Breast epithelium (tissue), 4 donors: ENCODE measurements around the gene KCNQ2. TPM values are rescaled to one million over a fixed set of nuclear protein-coding genes. Genes with fewer than 3 reads are reported as not detected.

ENCODE experiments used
- DNase-seq, 2 donors: peaks; one replicate each; pipeline ENCODE4 v3.0.0-alpha.2; 2019; ENCODE audit warnings: low spot score in 2 of 2
- H3K27ac ChIP-seq, 2 donors: fragments of 200-600 bp; sonication (generic) in 1 of 2; one replicate each; pipeline ENCODE4 v1.5.1; 2016 to 2019; ENCODE audit warnings: mild to moderate bottlenecking in 1 of 2
- H3K27me3 ChIP-seq, 2 donors: fragments of 200-600 bp; sonication (generic) in 1 of 2; one replicate each; pipeline versions ENCODE4 v1.5.1 to v1.6.0; 2017 to 2019; ENCODE audit warnings: control low read depth in 1 of 2, mild to moderate bottlenecking in 1 of 2
- H3K36me3 ChIP-seq: fragments of 200-600 bp; one replicate; pipeline ENCODE4 v1.5.1; 2019
- H3K4me1 ChIP-seq, 2 donors: fragments of 200-600 bp; sonication (generic); one replicate each; pipeline ENCODE4 v1.5.1; 2016 to 2019; ENCODE audit warnings: control low read depth in 1 of 2
- H3K4me3 ChIP-seq, 3 donors: fragments of 200-600 bp; sonication (generic); 1 replicate in 2 of 3; 2 replicates in 1 of 3; pipeline ENCODE4 v1.5.1; 2016 to 2019; ENCODE audit warnings: mild to moderate bottlenecking in 3 of 3, moderate library complexity in 2 of 3
- H3K9me3 ChIP-seq, 2 donors: fragments of 200-600 bp; sonication (generic) in 1 of 2; one replicate each; pipeline ENCODE4 v1.5.1; 2016 to 2019; ENCODE audit warnings: control low read depth in 1 of 2
- CTCF ChIP-seq, 3 donors: fragments of 450-650 bp; IDR thresholded peaks; one replicate each; pipeline ENCODE4 v1.5.1; 2016 to 2017; ENCODE audit warnings: antibody characterized with exemption in 3 of 3, mild to moderate bottlenecking in 3 of 3, moderate library complexity in 3 of 3
- POLR2A ChIP-seq: fragments of 450-650 bp; IDR thresholded peaks from one replicate; pipeline ENCODE4 v1.6.1; 2016; ENCODE audit warnings: antibody characterized with exemption, mild to moderate bottlenecking, moderate library complexity
- POLR2AphosphoS5 ChIP-seq, 3 donors: sonication (generic); formaldehyde crosslinking; IDR thresholded peaks; one replicate each; pipeline ENCODE4 v1.6.1; 2017; ENCODE audit warnings: antibody characterized with exemption in 3 of 3
- intact Hi-C: fragments of 100-400 bp; cut with DNase I; formaldehyde crosslinking; loops from one replicate; pipeline ENCODE4 v1.15.1; 2023; ENCODE audit warnings: low total_unique reads
- total RNA-seq, 3 donors: library from RNA; depleted of rRNA; stranded (reverse); fragments of >200 nt; gene quantifications; one replicate each; pipeline ENCODE4 v1.1.0, GENCODE V29; 2016

The KCNQ2 gene
- total RNA-seq, 3 donors from 2014 or later = not detected

- H3K4me3 ChIP-seq = no peak overlapping the region
- peaks cover 0 to 80% of the 10 kb centered on the region in 2 donors for H3K27me3 ChIP-seq
- no peaks in the 10 kb centered on the region for H3K4me1 ChIP-seq
- intact Hi-C loops = no loop called here
- peaks cover 0 to 4% of the 10 kb centered on the region in 2 donors for H3K9me3 ChIP-seq
- TF ChIP-seq CTCF (IDR thresholded peaks at IDR 0.05) = no peak
- TF ChIP-seq POLR2AphosphoS5 (IDR thresholded peaks at IDR 0.05) = no peak
- no peak for TF ChIP-seq POLR2A
- no peaks in the 10 kb centered on the region for H3K36me3 ChIP-seq
- H3K27ac ChIP-seq = no peak overlapping the region
- no peak for DNase-seq
Observed at GRCh38 chr20:63424613-63425012, 47.8 kb downstream of the KCNQ2 start.

DNA sequence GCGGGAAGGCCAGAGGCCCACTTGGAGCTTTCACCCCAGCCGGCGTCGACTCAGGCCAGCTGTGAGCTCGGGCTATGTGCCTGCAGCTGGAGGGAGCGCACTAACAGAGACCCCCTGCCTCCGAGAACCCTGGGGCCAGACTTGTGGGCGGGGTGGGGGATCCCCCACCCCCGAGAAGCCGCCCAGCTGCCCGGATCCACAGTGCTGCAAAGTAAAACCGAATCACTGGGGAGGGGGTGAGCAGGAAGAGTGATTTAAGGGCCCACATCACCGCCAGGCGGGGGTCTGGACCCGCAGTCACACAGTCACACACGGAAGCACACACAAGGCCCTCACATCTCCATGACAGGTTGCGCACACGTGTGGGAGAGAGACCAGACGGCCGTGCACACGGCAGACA lies 48.7 kb downstream of the KCNQ2 start:
- H3K27ac ChIP-seq = no peak overlapping the region
- no peaks in the 10 kb centered on the region for H3K36me3 ChIP-seq
- peaks cover 0 to 4% of the 10 kb centered on the region in 2 donors for H3K9me3 ChIP-seq
- no peaks in the 10 kb centered on the region for H3K4me1 ChIP-seq
- no peak for DNase-seq
- TF ChIP-seq CTCF (IDR thresholded peaks at IDR 0.05) = no peak
- no peak for TF ChIP-seq POLR2AphosphoS5 (IDR thresholded peaks at IDR 0.05)
- TF ChIP-seq POLR2A = no peak
- no peak overlapping the region for H3K4me3 ChIP-seq
- intact Hi-C loops = no loop called here
- H3K27me3 ChIP-seq = peaks cover 0 to 80% of the 10 kb centered on the region in 2 donors

- H3K9me3 ChIP-seq = peaks cover 0 to 4% of the 10 kb centered on the region in 2 donors
- no peaks in the 10 kb centered on the region for H3K4me1 ChIP-seq
- intact Hi-C loops = no loop called here
- H3K4me3 ChIP-seq = no peak overlapping the region
- H3K27ac ChIP-seq = no peak overlapping the region
- no peak for DNase-seq
- no peaks in the 10 kb centered on the region for H3K36me3 ChIP-seq
- H3K27me3 ChIP-seq = peaks cover 0 to 80% of the 10 kb centered on the region in 2 donors
- TF ChIP-seq POLR2A (no peak), CTCF (IDR thresholded peaks at IDR 0.05) (no peak), POLR2AphosphoS5 (IDR thresholded peaks at IDR 0.05) (no peak)
Observed at GRCh38 chr20:63422653-63423052, 49.8 kb downstream of the KCNQ2 start.

DNA sequence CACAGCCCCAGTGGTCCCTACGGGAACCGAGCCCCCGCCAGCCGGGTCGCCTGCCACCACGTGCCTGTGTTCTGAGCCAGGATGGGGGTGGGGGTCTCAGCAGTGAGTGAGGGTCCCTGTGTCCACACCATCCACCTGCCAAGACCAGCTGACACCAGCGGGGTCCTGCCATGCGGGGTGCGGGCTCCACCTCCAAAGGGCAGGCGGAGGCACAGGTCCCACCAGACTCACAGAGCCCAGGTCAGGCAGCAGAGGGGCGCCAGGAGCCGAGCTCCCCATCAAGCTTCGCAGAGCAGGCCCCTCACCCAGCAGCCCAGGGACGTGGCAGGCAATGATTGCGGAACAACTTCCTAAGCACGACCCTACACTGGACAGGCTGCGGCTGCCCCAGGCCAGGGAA lies 50.5 kb downstream of the KCNQ2 start:
- DNase-seq = no peak
- Histone ChIP-seq H3K9me3 (peaks cover 0 to 4% of the 10 kb centered on the region in 2 donors), H3K27me3 (peaks cover 0 to 80% of the 10 kb centered on the region in 2 donors), H3K4me1 (no peaks in the 10 kb centered on the region), H3K36me3 (no peaks in the 10 kb centered on the region), H3K27ac (no peak overlapping the region), H3K4me3 (no peak overlapping the region)
- no peak for TF ChIP-seq CTCF (IDR thresholded peaks at IDR 0.05)
- TF ChIP-seq POLR2A = no peak
- no peak for TF ChIP-seq POLR2AphosphoS5 (IDR thresholded peaks at IDR 0.05)
- intact Hi-C loops = no loop called here

- Histone ChIP-seq H3K36me3 (no peaks in the 10 kb centered on the region), H3K27ac (no peak overlapping the region), H3K4me3 (no peak overlapping the region), H3K9me3 (peaks cover 0 to 4% of the 10 kb centered on the region in 2 donors), H3K4me1 (no peaks in the 10 kb centered on the region), H3K27me3 (peaks cover 0 to 87% of the 10 kb centered on the region in 2 donors)
- no peak for DNase-seq
- intact Hi-C loops = no loop called here
- TF ChIP-seq POLR2AphosphoS5 (IDR thresholded peaks at IDR 0.05) (no peak), POLR2A (no peak), CTCF (IDR thresholded peaks at IDR 0.05) (no peak)
Observed at GRCh38 chr20:63421094-63421692, 51.3 kb downstream of the KCNQ2 start.
